Activated CD8-positive, alpha-beta memory T cell treated with anti-CD3 and anti-CD28 coated beads, Interleukin-2, amount 50 U/mL, for 48 hours (primary cell): ENCODE measurements around the gene SPDYE1.
"Not testable (repeated sequence)": the region's sequence is repeated elsewhere in the genome, so short reads cannot be mapped to it uniquely, and the experiment has no call there.

Experiments used
- DNase-seq: peaks from one replicate; pipeline ENCODE4 v3.0.0-alpha.2; 2020

Gene SPDYE1, protein sequence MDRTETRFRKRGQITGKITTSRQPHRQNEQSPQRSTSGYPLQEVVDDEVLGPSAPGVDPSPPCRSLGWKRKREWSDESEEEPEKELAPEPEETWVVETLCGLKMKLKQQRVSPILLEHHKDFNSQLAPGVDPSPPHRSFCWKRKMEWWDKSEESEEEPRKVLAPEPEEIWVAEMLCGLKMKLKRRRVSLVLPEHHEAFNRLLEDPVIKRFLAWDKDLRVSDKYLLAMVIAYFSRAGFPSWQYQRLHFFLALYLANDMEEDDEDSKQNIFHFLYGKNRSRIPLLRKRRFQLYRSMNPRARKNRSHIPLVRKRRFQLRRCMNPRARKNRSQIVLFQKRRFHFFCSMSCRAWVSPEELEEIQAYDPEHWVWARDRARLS

GRCh38 chr7:43997532-43997931, at the start of gene SPDYE1:
TSS of gene SPDYE1 (plus strand) at chr7:43997897. CDS start at chr7:43999950, 2,053 bp downstream.
- not testable (repeated sequence) for DNase-seq

GRCh38 chr7:43952028-43952427, 45.7 kb upstream of the SPDYE1 start:
- DNase-seq, result no peak

- DNase-seq, result no peak
Measured at GRCh38 chr7:43953071-43953470, 44.6 kb upstream of the SPDYE1 start.

GRCh38 chr7:43954524-43955228, 43.0 kb upstream of the SPDYE1 start:
- DNase-seq, result no peak

DNA sequence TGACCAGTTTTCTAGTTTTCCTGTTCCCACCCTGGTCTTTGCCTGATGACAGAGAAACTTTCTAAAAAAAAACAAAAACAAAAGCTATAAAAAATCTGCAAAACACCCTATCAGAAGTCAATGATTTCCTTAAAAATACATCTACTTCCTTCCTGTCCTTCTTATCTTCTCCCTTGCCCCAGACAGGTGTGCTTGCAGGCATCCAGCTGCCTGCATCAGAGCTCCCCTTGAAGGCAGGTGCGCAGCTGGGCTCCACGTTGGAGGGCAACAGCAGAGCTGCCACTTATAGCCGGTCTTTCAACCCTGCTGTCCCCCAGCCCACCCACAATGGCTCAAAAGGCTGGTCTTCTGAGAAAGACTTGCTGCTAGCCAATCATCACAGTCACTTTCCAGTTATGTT, 41.7 kb upstream of the SPDYE1 start:
- DNase-seq, result no peak

DNA sequence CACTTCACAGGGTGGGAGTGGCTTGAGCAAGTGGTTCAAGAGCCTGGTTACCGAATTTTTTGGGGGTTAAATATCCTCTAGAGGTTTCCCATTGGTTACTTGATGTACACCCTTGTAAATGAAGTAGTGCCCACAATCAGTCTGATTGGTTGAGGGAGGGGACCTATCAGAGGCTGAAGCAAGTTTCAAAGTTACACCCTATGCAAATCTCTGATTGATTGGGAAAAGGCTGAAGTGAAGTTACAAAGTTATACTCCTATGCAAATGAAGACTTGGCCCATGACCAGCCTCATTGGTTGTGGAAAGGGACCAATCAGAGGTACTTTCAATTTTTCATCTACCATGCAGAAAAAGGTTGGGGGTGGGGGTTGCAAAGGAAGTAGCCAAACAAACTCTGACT, 36.8 kb upstream of the SPDYE1 start:
- no peak for DNase-seq

DNA sequence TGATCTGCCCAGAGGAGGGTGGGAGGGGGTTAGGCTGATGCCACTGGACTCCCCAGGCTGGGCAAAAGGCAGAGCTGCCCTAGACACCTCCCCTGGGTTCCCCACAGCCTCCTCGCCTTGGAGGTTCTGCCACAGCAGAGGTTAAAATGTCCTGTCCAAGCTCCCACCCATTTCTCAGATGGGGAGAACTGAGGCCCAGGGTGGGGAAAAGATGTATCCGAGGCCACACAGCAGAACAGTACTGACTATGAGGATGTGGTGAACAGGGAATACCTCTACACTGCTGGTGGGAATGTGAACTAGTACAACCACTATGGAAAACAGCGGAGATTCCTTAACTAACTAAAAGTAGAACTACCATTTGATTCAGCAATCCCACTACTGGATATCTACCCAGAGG, 31.3 kb upstream of the SPDYE1 start:
- DNase-seq, result not testable (repeated sequence)

- DNase-seq, result not testable (repeated sequence)
Measured at GRCh38 chr7:43968172-43969040, 29.3 kb upstream of the SPDYE1 start.

GRCh38 chr7:43969586-43969985, 28.1 kb upstream of the SPDYE1 start:
- DNase-seq, result not testable (repeated sequence)

GRCh38 chr7:43970698-43971097, 27.0 kb upstream of the SPDYE1 start:
- not testable (repeated sequence) for DNase-seq

DNA sequence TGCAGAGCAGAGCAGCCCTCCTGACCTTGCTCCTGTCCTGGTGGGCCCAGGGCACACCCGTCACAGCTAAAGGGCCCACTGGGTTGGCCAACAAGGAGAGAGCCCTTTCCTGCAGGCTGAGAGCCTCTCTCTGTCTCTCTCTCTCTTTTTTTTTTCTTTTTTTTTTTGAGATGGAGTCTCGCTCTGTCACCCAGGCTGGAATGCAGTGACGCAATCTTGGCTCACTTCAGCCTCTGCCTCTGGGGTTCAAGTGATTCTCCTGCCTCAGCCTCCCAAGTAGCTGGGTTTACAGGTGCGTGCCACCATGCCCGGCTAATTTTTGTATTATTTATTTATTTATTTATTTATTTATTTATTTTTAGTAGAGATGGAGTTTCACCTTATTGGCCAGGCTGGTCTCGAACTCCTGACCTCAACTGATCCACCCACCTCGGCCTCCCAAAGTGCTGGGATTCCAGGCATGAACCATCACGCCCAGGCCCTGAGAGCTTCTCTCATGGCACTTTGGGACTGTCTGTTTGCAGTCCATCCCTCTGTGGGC, 23.6 kb upstream of the SPDYE1 start:
- not testable (repeated sequence) for DNase-seq

- DNase-seq, result not testable (repeated sequence)
Measured at GRCh38 chr7:43974725-43975482, 22.8 kb upstream of the SPDYE1 start.

GRCh38 chr7:43977525-43977924, 20.2 kb upstream of the SPDYE1 start:
- no peak for DNase-seq

GRCh38 chr7:43978102-43978501, 19.6 kb upstream of the SPDYE1 start:
- DNase-seq, result not testable (repeated sequence)

GRCh38 chr7:43982848-43983247, 14.8 kb upstream of the SPDYE1 start:
- not testable (repeated sequence) for DNase-seq

DNA sequence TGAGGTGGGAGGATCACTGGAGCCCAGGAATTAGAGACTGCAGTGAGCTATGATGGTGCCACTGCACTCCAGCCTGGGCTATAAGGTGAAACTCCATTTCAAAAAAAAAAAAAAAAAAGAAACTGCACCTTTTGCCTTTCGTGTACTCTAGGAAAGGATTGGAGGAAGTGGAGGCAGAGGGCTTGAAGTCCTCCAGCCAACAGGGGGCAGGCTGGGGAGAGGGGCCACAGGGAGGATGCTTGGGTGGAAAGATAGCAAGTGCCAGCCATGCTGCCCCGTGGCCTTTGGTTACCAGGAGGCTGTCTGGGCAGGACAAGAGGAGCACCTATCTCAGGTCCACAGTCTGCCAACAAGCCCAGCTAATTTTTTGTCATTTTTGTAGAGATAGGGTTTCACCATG, 14.0 kb upstream of the SPDYE1 start:
- DNase-seq, result not testable (repeated sequence)

- DNase-seq, result peak; percentile 98
Measured at GRCh38 chr7:43985904-43986864, 11.5 kb upstream of the SPDYE1 start.

GRCh38 chr7:43987476-43987875, 10.2 kb upstream of the SPDYE1 start:
- not testable (repeated sequence) for DNase-seq

DNA sequence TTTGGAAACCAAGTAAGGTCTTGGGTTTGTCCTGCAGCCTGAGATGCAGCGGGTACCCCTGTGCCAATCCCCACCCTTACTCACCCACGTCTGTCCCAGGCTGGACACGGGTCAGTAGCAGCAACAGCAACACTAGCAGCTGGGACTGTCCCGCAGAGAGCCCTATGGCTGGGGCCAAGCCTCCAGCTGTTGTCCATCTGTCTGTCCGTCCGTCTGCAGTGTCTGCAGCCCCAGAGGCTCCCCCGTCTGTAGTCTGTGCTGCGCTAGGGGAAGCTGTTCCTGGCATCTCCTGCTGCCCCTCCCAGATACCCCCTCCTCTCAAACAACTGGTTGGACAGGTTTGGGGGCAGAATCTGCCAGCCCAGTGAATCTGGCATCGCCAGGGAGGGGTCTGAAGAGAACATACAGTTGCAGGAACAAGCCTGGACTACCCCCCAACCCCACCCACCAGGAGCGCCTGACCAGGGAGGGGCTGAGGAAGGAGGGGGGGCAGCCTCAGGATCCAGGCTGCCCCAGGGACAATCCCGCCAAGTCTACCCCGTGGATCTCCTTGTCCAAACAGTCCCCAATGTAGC, 7.6 kb upstream of the SPDYE1 start:
- not testable (repeated sequence) for DNase-seq

DNA sequence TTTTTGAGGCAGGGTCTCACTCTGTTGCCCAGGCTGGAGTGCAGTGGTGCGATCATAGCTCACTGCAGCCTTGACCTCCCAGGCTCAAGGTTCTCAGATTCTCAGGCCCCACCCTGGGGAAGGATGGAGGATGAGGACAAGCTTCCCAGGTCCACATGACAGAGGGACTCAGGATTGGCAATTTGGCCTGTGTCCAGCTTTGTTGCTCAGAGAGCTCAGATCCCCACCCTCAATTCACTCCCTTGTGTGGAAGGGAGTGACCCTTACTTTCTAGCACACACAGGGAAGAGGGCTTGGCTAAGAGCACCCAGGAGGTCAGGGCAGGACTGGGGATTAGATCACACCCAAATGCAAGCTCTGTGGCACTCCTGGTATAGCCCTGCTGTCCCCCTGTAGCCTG, 6.9 kb upstream of the SPDYE1 start:
- not testable (repeated sequence) for DNase-seq
